ENCODE measurements around the gene SNX32.
"Not testable (repeated sequence)": the region's sequence is repeated elsewhere in the genome, so short reads cannot be mapped to it uniquely, and the experiment has no call there.

The SNX32 gene

DNA sequence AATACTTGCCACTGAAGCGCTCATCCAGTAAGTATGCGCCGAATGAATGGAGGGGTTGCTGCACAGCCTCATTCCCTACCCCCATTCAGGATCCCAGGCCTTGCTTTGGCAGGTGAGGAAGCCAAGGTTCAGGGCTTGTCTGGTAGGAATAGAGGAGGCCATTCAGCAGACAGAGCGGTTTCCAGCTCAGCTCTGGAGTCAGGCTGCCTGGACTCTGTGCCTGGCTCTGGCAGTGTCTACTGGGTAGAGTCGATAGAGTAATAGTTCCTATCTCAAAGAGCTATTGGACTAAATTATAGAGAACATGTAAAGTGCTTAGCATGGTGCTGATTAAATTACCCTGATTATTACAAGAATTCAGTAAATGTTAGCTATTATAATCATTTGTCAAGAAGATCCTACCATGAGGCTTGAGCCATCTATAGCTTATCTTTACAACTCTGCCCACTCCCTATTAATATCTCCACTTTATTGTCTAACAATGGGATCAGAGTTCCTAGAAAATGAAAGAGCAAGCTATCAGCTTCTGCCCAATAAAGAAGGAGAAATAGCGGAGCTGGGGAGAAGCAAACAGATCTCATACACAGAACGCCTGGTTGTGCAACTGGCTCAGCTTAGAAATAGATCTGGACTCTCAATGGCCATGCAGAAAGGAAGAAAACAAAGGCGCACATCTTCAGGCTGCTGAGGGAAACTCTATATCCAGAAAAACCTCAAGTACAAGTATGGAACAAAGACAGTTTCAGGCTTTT is 6.6 kb upstream of the SNX32 start:
- no peak for DNase-seq (ENCODE audit: low read depth)

DNA sequence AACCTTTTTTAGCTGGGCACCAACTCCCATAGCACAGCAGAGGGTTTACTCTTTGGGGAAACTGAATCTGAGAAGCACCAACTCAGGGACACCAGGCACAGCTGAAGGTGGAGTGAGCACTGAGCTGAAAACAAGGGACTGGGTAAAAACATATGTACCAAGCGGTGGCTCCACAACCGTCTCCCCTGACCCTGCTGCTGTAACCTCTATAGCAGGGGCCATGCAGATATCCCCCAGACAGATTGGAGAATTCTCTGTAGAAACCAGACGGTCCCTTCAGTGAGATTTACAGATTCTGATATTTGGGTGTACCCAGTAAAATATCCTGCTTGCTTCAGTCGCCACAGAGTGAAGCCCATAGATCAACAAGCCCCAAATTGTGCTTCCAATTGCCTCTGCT is 4.3 kb upstream of the SNX32 start:
- DNase-seq (ENCODE audit: low read depth): no peak

DNA sequence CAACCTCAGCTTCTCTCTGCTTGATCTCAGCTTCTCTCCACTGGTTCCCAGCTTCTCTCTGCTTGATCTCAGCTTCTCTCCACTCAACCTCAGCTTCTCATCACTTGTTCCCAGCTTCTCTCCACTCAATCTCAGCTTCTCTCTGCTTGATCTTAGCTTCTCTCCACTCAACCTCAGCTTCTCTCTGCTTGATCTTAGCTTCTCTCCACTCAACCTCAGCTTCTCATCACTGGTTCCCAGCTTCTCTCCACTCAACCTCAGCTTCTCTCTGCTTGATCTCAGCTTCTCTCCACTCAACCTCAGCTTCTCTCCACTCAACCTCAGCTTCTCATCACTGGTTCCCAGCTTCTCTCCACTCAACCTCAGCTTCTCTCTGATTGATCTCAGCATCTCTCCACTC is 1.5 kb upstream of the SNX32 start:
- not testable (repeated sequence) for DNase-seq (ENCODE audit: low read depth)

DNA sequence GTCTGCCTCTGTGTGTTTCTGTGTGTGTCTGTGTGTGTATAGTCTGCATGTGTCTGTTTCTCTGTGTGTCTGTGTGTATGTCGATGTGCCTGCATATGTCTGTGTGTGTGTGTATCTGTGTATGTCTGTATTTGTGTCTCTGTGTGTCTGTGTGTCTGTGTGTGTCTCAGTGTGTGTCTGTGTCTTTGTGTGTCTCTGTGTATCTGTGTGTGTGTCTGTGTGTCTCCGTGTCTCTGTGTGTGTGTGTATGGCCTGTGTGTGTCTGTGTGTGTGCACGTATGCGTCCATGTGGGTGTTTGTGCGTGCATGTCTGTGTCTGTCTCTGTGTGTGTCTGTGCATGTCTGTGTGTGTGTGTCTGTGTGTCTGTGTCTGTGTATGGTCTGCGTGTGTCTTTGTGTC is 439 bp downstream of the SNX32 start:
- DNase-seq (ENCODE audit: low read depth): no peak

DNA sequence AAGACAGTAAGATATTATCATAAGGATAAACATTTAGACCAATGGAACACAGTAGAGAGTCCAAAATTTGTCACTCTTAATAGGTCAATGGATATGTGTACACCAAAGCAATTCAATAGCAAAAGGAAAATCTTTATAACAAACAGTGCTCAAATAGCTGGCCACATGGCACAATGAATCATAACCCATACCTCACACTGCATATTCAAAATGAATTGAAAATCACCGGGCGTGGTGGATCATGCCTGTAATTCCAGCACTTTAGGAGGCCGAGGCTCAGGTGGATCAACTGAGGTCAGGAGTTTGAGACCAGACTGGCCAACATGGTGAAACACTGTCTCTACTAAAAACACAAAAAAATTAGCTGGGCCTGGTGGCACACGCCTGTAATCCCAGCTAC is 8.4 kb downstream of the SNX32 start:
- no peak for DNase-seq (ENCODE audit: low read depth)

DNA sequence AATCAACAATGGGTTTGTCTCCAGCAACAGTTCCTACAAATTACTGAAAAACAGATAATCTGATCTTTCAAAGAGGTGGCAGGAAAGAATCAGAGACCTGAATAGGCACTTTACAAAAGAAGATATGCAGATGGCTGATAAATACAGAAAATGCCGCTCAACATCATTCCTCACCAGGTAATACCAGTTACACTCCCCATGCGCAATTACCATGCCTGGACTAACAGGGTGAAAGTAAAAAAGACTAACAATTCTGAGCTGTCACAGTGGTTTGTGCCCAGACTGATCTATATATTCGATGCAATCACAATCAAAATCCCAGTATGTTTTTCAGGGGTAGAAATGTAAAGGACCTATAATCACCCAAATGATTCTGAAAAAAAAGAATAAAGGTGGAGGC is 10.0 kb downstream of the SNX32 start:
- no peak for DNase-seq (ENCODE audit: low read depth)

DNA sequence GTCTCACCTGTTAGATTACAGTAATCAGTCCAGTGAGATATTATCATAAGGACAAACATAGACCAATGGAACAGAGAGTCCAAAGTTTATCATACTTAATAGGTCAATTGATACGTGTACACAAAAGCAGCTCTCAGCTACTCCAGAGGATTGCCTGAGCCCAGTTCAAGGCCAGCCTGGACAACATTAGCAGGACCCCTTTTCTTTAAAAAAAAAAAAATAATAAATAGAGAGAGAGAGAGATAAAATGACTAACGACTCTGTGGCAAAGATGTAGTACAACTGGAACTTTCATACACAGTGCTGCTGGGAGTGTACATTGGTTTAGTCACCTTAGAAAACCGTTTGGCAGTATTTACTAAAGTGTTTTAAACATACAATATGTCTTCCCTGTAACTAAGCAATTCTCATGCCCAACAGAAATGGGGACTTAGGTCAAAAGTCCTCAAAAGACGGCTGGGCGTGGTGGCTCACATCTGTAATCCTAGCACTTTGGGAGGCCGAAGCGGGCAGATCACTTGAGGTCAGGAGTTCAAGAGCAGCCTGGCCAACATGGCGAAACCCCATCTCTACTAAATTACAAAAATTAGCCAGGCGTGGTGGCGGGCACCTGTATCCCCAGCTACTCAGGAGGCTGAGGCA is 10.6 kb downstream of the SNX32 start:
- no peak for DNase-seq (ENCODE audit: low read depth)

DNA sequence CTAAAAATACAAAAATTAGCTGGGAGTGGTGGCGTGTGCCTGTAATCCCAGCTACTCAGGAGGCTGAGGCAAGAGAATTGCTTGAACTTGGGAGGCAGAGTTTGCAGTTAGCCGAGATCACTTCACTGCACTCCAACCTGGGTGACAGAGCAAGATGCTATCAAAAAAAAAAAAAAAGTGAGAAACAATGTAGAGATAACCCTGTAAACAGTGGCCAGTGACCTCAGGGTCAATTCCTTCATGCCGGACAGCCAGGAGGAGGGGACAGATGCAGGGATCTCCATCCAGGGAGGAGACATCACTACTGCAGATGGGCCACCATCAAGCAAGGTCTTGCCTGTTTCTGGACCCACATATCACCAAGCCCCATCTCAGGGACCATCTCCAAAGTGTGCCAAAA is 14.0 kb downstream of the SNX32 start:
- no peak for DNase-seq (ENCODE audit: low read depth)

DNA sequence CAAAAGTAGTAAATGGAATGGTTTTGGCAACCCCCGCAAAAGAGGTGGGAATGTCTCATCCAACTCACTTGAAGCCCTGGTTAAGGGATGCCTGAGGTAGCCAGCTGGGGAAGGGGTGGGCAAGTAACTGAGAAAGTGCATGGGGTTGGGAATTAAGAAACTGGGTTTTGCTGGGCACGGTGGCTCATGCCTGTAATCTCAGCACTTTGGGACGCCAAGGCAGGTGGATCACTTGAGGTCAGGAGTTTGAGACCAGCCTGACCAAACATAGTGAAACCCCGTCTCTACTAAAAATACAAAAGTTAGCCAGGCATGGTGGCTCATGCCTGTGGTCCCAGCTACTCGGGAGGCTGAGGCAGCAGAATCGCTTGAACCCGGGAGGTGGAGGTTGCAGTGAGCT is 14.9 kb downstream of the SNX32 start:
- not testable (repeated sequence) for DNase-seq (ENCODE audit: low read depth)

DNA sequence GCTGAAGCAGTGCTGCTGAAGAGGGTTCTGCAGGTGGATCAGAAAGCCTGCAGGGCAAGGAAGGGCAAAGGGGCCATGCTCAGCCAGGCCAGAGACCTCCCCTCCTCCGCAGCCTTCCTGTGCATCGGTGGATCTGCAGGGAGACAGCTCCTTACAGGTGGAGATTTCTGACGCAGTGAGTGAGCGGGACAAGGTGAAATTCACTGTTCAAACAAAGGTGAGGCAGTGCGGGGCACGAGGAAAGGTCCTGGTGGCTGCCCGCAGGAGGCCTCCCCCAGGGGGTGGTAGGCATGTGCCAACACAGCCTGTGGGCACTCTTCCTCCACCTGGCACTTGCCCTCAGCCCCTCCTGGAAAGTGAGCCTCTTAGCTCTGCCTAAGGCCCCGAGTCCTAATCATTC is 15.6 kb downstream of the SNX32 start:
- DNase-seq (ENCODE audit: low read depth): no peak

DNA sequence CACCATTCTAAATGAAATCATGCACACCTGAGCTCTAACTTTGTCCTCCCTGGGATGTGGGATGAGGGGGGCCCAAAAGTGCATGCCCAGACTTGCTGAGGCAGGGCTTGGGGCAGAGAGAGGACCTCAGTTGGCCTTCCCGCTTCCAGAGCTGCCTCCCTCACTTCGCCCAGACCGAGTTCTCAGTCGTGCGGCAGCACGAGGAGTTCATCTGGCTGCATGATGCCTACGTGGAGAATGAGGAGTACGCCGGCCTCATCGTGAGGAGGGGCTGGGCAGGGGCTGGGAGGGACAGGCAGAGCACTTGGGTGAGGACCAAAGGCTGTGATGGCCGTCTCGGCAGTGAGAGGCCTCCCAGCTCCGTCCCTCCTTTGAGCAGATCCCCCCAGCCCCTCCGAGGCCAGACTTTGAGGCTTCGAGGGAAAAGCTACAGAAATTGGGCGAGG is 16.0 kb downstream of the SNX32 start:
- DNase-seq (ENCODE audit: low read depth): no peak

DNA sequence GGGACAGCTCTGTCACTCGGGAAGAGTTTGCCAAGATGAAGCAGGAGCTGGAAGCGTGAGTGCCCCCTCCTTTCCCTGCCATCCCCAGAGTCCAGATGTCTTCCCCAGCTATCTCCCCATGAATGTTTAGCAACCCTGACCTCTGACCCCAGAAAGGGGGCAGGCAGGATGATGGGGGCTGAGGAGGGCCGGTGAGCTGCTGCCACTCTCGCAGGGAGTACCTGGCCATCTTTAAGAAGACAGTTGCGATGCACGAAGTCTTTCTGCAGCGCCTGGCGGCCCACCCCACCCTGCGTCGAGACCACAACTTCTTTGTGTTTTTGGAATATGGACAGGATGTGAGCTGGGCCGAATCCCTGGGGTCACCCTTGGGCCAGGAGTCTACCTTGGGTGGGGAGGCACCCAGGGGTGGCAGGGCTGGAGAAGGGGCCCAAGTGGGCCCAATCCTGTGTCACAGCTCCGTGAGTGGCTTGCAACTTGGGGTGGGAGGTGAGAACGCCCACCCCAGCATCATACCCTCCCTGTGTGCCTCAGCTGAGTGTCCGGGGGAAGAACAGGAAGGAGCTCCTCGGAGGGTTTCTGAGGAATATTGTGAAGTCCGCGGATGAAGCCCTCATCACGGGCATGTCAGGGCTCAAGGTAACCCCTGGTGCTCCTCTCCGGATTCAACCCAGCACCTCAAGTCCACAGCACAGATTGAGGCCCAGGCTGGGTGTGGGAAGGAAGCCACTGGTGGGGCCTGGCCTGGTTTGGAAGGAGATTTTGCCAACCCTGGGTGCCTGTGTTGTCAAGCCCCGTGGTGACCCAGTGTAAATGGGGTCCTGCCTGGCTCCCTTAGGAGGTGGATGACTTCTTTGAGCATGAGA is 16.7 kb downstream of the SNX32 start:
- DNase-seq (ENCODE audit: low read depth): no peak

DNA sequence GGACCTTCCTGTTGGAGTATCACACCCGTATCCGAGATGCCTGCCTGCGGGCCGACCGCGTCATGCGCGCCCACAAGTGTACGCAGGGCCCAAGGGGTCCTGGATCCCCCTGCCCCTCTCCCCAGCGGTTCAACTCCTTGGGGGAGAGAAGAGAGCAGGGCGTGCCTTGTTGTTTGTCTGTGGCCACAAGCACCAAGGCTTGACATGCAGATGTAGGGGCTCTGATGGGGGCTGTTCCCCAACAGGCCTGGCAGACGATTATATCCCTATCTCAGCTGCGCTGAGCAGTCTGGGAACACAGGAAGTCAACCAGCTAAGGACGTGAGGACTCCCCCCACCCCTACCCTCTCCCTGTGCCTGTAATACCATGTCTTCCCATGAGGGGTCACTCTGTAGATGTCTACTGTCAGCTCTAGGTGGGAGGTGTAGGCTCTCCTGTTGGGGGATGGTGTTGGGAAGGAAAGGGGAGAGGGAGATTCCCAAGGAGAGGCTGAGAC is 17.4 kb downstream of the SNX32 start:
- DNase-seq (ENCODE audit: low read depth): no peak

DNA sequence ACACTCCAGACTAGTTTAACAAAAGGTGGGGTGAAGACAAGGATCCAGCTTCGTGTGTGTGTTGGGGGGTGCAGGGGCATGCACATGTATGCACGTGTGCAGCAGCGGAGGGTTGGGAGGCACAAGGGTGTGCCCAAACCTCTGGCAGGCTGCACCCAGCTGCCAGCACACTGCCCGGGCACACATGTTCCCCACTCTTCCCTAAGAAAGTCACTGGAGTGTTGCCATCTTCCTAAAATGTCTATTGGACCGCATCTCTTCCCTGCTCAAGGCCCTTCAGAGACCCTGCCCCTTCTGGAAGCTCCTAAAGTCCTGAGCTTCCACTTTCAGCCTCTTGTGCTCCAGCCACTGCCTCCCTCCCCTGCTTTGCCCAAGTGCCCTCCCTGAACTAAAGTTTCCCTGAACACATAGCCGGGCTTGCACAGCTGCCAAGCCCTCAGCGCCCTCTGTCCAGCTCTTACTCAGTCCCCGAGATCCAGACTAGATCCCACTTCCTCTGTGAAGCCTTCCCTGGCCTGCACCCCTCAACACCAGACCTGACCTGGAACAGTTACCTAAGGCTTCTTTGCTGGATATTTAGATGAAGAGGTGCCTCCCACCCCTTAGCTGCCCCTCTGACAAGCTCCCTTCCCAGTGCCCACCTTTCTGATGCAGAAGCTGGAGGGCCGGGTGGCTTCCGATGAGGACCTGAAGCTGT is 18.2 kb downstream of the SNX32 start:
- no peak for DNase-seq (ENCODE audit: low read depth)

DNA sequence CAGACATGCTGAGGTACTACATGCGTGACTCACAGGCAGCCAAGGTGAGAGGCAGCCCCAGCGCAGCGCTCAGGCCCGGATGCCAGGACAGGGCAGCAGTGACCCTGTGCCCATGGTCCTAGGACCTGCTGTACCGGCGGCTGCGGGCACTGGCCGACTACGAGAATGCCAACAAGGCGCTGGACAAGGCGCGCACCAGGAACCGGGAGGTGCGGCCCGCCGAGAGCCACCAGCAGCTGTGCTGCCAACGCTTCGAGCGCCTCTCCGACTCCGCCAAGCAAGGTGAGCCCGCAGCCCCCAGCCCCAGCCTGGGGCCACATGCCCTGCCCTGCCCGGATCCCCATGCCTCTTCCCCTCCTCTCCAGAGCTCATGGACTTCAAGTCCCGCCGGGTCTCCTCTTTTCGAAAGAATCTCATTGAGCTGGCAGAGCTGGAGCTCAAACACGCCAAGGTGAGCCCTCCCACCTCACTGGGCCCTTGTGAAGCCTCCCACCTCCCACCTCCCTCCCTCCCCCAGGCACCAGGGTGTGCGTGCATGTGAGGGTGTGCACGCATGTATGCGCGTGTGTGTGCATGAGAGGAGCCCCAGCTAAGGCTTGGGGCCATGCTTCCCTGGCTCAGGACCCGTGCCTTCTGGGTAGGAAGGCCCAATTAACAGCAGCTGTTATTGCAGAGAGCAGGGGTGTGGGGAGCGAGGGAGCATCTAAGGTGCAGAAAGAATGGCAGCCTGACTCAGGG is 18.9 kb downstream of the SNX32 start:
- no peak for DNase-seq (ENCODE audit: low read depth)

DNA sequence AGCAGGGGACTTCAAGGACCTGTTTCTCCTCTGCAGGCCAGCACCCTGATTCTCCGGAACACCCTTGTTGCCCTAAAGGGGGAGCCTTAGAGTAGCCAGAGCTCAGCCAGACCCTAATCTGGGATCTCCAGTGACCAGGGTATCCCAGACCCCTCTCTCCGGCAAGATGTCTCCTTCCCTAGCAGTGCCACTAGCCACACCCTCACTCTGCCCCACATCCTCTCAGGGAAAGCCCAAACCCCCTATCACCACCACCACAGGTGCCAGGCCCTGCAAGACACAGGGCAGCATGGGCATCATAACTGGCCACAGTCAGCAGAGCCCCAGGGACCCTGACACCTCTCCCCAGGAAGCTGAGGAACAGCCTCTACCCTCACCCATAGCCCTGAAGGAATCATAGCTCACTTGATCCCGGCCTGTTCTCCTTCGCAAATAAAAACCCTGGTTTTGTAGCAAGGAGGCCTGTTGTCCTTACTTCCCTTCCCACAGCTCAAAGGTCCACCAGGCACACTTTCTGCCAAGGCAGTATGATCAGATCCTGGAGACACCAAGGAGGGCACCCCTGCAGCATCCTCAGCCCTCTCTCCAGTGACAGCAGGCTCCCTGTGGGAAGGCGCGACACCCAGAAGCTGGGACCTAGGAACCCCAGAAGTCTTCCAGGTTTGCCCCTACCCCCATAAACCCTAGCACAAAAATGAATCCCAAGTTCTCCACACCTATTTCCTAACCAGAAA is 19.6 kb downstream of the SNX32 start:
- DNase-seq (ENCODE audit: low read depth): no peak

DNA sequence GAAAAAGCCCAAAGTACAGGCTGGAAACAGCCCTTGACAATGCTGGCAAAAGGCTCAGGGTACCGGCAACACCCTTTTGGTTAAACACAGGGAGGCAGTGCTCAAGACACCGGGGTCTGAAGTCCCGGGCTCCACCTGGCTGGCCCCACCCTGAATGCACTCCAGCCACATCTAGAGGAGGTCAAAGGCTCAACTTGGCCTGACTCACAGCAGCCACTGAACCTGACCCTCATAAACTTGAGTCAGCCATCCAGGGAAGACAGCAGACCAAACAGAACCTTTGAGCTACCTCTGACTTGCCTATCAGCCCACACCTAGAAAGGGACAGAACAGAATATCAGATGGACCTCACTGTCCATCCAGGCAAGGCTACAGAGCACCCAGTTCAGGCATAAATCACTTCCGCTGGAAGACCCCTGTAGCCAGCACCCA is 20.4 kb downstream of the SNX32 start:
- no peak for DNase-seq (ENCODE audit: low read depth)

DNA sequence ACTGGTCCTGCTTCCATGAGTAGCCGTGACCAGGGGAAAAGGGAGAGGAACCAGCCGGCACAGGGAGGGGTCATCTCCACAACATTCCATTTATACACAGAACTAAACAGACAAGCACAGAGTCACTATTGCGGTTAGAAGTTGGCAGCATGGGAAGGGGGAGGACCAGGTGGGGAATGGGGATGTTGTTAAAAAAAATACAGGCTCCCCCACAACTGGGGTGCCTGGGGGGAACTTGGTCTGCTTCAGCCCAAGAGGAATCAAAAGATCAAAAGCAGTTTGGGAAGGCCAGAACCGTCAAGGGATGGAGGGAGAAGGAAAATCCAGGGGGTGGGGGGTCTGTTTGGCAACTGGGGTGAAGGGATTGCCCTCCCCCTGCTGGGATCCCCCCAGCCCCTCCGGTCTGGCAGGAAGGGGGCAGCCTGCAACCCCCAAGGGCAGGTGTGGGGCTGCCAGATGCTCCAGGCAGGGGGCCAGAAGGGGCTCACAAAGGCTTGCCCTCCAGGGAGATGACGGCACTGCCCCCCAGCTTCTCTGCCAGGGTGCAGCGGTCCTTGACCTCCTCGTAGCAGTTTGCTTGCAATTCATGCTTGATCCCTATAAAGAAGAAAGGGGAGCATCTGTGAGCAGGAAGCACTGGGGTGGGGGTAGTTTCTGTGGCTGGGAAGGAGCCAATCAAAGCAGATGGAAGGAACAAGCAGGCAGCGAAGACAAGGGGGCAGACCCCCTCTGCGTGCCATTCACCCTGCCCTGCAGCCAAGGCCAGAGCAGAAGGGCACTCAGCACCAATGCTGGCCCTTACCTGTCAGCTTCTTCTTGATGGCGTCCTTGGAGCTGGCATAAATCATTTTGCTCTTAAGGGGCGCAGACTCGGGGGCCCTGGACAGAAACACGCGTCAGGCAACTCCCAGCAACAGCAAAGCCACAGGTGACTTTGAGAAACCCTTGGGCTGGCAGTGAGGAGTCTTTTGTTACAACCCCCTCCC is 21.4 kb downstream of the SNX32 start:
- no peak for DNase-seq (ENCODE audit: low read depth)

DNA sequence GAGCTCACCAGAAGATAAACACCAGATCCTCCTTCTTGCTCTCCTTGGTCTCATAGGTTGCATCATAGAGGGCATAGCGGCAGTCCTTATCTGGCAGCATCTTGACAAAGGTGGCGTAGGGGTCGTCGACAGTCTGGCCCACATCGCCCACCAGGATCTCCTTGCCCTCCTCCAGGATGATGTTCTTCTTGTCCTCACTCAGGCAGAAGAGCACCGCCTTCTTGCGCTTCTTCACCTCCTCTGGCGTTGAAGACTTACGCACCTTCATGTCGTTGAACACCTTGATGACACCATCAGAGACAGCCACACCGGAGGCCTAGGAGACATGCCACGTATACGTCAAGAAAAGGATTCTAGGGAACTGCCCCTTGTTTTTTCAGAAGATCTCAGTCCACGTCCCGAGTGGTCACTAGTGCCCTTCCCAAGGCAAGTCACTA is 22.2 kb downstream of the SNX32 start:
- no peak for DNase-seq (ENCODE audit: low read depth)
